AG04449 (cell line): ENCODE results near the gene CENPV.

Experiments used
- CTCF ChIA-PET: fragments of 350-600 bp; formaldehyde crosslinking; extraction: SDS; loops from one replicate; lab custom pipeline; 2021; ENCODE audit warnings: antibody characterized with exemption; lab: Yijun Ruan, JAX
- POLR2A ChIA-PET: fragments of 400-600, 350-600 bp; formaldehyde crosslinking; extraction: SDS; loops from one replicate; lab custom pipeline; 2020; ENCODE audit warnings: antibody characterized with exemption, inconsistent platforms; lab: Yijun Ruan, JAX
- DNase-seq: peaks from one replicate; pipeline ENCODE4 v3.0.0-alpha.2; 2010; ENCODE audit warnings: low read depth, low spot score
- H3K4me3 ChIP-seq: 2 replicates; pipeline ENCODE4 v1.5.1; 2011; ENCODE audit warnings: low read depth, mild to moderate bottlenecking, control low read depth, low read length
- CTCF ChIP-seq: IDR thresholded peaks from one replicate; pipeline ENCODE4 v1.5.1; 2011; ENCODE audit warnings: mild to moderate bottlenecking, moderate library complexity, low read length, control low read depth, inconsistent platforms; ENCODE audit not compliant: insufficient read depth; ENCODE audit errors: missing control alignments

CENPV gene

DNA sequence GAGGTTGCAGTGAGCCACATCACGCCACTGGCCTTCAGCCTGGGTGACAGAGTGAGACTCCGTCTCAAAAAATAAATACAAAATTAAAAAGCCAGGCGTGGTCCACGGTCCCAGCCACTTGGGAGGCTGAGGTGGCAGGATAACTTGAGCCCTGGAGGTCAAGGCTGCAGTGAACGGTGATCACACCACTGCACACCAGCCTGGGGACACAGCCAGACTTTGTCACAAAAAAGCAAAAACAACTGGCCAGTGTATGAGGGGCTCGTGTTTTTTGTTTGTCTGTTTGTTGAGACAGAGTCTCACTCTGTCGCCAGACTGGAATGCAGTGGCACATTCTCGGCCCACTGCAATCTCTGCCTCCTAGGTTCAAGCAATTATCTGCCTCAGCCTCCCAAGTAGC, 26.4 kb upstream of the CENPV start:
- no peak overlapping the region for H3K4me3 ChIP-seq
- POLR2A ChIA-PET: interaction anchor here (4.6 kb wide), 1 partner anchor 60 kb away, joined by 58 read pairs; no protein-coding TSS in a partner anchor
- CTCF ChIA-PET: interaction anchor here (9.9 kb wide), 1 partner anchor 15 kb away, joined by 134 read pairs; no protein-coding TSS in a partner anchor
- no peak for DNase-seq
- no peak for TF ChIP-seq CTCF

GRCh38 chr17:16378636-16379282, 25.5 kb upstream of the CENPV start:
- ChIA-PET CTCF (interaction anchor here (9.9 kb wide), 1 partner anchor 14 kb away, joined by 134 read pairs; no protein-coding TSS in a partner anchor), POLR2A (interaction anchor here (0.6 to 1.6 kb wide), 2 partner anchors 15 to 60 kb away, joined by 3 to 4 read pairs; no protein-coding TSS in a partner anchor)
- DNase-seq: no peak
- H3K4me3 ChIP-seq: no peak overlapping the region
- TF ChIP-seq CTCF: no peak

DNA sequence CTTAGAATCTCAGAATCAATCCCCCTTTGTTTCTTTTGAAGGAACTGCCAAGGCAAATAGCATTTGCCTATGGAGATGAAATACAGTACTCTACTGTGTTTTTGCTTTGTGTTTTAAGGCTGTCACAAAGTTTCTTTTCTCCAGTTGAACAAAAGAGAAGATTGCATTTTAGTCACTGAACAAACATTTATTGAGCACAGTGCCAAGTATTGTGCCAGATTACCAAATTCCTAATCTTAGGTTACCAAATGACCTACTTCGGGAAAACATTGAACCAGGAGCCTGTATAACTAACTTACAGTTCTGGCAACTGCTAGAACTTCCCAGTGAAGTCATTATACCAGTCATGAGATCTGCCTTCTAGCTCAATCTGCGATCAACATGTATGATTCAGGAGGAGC, 24.7 kb upstream of the CENPV start:
- POLR2A ChIA-PET: interaction anchor here (1.6 kb wide), 1 partner anchor 61 kb away, joined by 4 read pairs; no protein-coding TSS in a partner anchor
- no peak for TF ChIP-seq CTCF

DNA sequence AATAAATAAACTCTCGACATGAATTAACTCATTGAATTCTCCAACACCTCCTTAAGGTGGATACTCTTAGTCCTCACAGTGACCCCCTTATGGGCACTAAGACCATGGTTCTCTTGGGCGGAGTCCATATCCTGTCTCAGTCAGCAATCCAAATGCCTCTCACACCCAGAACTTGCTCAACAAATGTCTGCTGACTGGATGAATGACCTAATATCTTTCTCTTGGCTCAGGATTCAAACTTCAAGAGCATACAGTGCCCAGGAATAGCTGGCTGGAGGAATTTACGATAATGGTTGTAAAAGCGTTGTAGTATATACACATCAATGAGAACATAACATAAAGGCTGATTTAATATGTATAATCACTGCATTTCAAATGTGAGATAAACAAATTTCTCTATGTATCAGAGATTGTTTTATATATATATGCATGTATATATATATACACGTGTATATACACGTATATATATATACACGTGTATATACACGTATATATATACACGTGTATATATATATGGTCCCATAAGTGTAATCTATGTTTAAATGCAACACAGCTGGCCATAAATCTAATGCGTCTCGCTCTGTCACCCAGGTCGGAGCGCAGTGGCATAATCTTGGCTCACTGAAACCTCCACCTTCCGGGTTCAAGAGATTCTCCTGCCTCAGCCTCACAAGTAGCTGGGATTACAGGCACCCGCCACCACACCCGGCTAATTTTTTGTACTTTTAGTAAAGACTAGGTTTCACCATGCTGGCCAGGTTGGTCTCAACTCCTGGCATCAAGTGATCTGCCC, 21.1 kb upstream of the CENPV start:
- ChIA-PET CTCF (interaction anchor here (1.2 to 9.9 kb wide), 5 partner anchors 9 to 148 kb away, joined by 3 to 134 read pairs (median 6); partner anchors contain the start of gene CENPV), POLR2A (interaction anchor here (0.7 kb wide), 1 partner anchor 23 kb away, joined by 3 read pairs; no protein-coding TSS in a partner anchor)
- no peak overlapping the region for H3K4me3 ChIP-seq
- DNase-seq: peak; percentile 33
- TF ChIP-seq CTCF: no peak

More for the DNA sequence above, 24.7 kb upstream of the CENPV start:
- no peak overlapping the region for H3K4me3 ChIP-seq
- no peak for DNase-seq
- CTCF ChIA-PET: interaction anchor here (9.9 kb wide), 1 partner anchor 13 kb away, joined by 134 read pairs; no protein-coding TSS in a partner anchor

GRCh38 chr17:16371742-16372141, 18.5 kb upstream of the CENPV start:
- peak; percentile 45 for DNase-seq
- TF ChIP-seq CTCF: no peak
- POLR2A ChIA-PET: no interaction called here
- CTCF ChIA-PET: interaction anchor here (9.9 kb wide), 1 partner anchor 7 kb away, joined by 134 read pairs; no protein-coding TSS in a partner anchor
- no peak overlapping the region for H3K4me3 ChIP-seq
